COLO668 (cell line): ENCODE results near the gene INTS6.

ENCODE experiments used
- DNase-seq: peaks from one replicate; lab custom pipeline; 2025; ENCODE audit not compliant: unreplicated experiment; lab: John Stamatoyannopoulos, UW

The INTS6 gene

DNA sequence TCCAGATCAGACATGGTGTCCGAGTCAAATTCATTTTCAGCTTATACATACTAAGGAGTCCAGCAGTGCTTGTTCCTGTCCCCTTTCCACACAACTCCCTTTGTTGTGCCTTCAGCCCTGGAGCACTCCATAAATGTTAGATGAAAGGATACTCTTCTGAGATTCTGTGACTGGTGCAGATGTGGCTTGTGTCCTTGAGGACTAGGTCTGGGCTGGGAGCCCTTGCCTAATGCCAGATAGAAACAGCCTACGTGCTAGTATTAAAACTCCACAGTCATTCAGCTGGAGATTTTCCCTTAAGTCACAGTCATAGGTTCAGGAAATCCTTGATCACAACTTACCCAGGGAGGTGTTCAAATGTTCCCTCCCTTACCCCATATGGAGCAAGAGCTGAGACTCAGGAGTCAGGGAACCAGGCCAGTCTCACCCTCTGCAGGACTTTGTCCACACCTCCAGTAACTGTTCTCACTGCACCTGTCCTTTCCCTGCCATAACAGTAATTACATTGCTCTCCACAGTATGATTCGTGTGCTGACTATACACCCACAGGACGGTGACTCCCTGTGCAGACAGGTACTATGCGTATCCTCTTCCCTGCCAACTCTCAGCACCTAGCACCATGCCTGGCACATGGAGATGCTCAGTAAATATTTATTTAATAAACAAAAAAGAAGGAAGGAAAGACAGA, 128.9 kb downstream of the INTS6 start:
- DNase-seq, result no peak

DNA sequence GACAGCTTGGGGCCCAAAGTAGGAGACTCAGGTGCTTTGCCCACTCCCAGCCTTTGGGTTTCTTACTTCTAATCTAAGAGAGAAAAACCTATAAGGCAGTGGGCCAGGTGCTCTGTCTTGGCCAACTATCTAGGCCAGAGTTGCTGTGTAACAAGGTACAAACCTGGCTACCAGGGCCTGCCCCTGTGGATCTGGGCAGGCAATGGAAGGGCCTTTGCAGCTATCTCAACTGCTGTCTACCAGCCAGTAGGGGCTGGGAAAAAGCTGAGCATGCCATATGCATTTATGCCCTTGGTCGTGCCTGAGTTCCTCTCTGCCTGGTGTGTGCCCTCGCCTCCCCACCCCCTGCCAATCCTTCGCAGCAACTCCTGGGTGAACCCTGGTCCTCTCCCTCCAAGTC, 130.0 kb downstream of the INTS6 start:
- DNase-seq, result no peak

DNA sequence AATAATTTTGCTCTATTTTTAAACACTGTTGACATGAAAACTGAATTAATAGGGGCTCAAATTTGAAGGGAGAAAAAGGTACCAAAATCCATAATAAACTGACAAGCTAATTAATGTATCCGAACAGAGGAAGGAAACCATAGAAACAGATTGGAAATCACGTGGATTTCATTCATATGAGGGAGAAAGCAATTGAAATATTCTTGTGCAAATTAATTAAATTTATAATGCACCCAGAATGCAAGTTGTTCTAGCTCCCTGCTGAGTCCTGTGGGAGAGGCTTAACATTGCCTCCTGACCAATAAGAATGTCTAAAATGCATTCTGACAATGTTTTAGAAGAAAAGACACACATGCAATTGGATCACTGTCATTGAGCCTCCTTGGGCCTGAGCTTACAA, 131.0 kb downstream of the INTS6 start:
- no peak for DNase-seq

DNA sequence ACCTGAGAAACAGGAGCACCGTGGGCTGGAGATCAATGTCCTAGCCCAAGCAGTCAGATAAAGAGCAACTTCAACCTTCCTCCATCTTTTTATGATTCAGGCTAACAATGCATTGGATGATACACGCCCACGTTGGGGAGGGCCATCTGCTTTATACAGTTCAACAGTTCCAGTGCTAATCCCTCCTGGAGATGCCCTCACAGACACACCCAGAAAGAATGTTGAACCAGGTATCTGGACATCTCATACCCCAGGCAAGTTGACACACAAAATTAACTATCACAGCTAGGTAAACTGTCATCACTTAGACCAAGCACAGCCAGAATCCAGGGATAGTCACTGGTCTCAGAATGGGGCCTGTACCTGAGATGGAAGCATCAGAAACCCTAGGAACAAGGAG, 134.0 kb downstream of the INTS6 start:
- no peak for DNase-seq

GRCh38 chr13:51318015-51318414, 134.8 kb downstream of the INTS6 start:
- no peak for DNase-seq

DNA sequence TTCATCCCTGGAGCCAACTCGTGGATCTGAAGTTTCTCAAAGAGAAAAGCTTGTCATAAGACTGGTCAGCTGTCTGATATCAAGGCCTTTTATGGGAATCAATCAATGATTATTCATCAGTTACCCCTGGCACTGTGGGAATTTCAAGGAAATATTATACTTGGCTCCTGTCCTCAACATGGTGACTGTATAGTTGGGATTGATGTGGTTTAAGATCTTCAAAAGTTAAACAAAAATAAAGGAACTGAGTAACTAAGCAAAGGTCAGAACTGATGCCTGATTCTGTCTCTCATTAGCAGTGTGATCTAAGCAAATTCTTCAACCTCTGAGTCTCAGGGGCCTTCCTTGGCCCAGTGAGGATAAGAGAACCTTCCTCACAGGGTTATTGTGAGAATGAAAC, 135.6 kb downstream of the INTS6 start:
- no peak for DNase-seq

DNA sequence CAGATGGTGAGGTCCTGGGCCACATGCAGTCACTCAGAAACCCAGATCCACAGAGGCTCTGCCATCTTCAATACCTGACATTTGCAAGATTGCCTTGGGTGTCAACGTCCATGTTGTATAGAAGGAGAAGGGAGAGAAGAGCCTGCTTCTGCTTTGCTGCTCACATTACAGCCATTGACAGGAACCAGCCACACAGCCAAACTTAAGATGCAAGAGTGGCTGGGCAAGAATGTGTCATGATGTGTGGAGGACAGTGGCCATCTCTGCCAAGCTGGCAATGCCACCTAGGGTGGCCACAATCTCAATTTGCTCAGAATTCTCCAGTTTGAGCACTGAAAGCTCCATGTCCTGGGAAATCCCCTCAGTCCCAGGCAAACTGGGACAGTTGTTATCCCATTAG, 139.2 kb downstream of the INTS6 start:
- DNase-seq, result no peak

DNA sequence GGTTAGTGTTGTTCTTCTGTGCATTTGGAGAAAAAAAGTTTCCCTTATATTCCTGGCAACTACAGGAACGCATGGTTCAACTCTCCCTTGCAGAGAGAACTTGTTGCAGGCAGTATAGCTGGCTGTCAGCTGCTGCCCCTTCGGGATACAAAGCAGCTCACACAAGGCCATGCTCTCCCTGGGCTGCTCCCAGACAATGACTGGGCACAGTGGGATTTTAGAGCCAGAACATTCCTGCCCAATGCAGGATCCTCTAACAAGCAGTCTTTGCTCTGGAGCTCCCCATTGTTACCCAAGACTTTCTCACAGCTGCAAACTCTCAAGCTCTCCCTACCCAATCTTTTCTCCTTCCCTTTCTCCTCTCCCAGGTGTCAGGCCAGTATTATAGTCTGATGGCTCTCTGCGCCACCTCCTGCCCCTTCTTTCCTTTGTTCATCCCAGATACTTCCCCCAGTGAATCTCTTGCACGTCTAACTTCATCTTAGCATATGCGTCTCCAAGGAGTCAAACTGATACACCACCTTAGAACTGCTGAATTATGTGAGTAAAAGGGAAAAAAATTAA, 140.8 kb downstream of the INTS6 start:
- no peak for DNase-seq
